Loucy (cell line): ENCODE data around the gene HEATR5B.

Source experiments
- EZH2phosphoT487 ChIP-seq: fragments of 200-600 bp; IDR thresholded peaks from 2 replicates; pipeline ENCODE4 v1.6.1; 2018; ENCODE audit warnings: antibody characterized with exemption, mild to moderate bottlenecking, moderate library complexity, borderline replicate concordance
- TF ChIP-seq, protein P1 (sequence below): fragments of 200-600 bp; sonication (generic); conservative IDR thresholded peaks from 2 replicates; pipeline ENCODE4 v1.5.1; 2014; ENCODE audit warnings: mild to moderate bottlenecking, antibody characterized with exemption, low read length

DNA sequence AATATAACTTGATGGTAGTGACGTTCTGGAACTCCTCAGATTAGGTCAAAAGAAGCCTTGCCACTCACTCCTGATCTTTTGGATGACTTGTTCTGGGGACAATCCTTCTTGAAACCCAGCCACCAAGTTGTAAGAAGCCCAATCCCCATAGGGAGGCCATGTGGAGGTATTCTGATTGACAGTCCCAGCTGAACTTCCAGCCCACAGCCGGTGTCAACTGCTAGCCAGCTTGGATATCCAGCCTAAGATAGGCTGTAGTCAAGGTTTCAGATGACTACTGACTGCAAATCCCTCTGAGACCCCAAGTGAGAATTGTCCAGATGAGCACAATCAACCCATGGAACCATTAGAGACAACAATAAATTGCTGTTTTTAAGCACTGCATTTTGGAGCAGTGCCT is 41.2 kb upstream of the HEATR5B start:
- TF ChIP-seq, protein P1, sequence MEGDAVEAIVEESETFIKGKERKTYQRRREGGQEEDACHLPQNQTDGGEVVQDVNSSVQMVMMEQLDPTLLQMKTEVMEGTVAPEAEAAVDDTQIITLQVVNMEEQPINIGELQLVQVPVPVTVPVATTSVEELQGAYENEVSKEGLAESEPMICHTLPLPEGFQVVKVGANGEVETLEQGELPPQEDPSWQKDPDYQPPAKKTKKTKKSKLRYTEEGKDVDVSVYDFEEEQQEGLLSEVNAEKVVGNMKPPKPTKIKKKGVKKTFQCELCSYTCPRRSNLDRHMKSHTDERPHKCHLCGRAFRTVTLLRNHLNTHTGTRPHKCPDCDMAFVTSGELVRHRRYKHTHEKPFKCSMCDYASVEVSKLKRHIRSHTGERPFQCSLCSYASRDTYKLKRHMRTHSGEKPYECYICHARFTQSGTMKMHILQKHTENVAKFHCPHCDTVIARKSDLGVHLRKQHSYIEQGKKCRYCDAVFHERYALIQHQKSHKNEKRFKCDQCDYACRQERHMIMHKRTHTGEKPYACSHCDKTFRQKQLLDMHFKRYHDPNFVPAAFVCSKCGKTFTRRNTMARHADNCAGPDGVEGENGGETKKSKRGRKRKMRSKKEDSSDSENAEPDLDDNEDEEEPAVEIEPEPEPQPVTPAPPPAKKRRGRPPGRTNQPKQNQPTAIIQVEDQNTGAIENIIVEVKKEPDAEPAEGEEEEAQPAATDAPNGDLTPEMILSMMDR = no peak
- TF ChIP-seq EZH2phosphoT487 = no peak
